Tongue (tissue), 2 donors: ENCODE measurements around the gene FLNB. TPM values are rescaled to one million over a fixed set of nuclear protein-coding genes. Genes with fewer than 3 reads are reported as not detected.
A peak's percentile ranks its signal among the peaks of the same experiment; 100 is the strongest.

Source experiments
- DNase-seq: peaks from one replicate; pipeline ENCODE4 v3.0.0-alpha.2; 2015
- total RNA-seq: library from RNA; depleted of rRNA; stranded (reverse); fragments of >200 nt; gene quantifications from one replicate; pipeline ENCODE4 v1.2.3, GENCODE V29; 2014

Gene FLNB
- total RNA-seq, 1 donor from 2014 or later = 82.6 TPM

DNA sequence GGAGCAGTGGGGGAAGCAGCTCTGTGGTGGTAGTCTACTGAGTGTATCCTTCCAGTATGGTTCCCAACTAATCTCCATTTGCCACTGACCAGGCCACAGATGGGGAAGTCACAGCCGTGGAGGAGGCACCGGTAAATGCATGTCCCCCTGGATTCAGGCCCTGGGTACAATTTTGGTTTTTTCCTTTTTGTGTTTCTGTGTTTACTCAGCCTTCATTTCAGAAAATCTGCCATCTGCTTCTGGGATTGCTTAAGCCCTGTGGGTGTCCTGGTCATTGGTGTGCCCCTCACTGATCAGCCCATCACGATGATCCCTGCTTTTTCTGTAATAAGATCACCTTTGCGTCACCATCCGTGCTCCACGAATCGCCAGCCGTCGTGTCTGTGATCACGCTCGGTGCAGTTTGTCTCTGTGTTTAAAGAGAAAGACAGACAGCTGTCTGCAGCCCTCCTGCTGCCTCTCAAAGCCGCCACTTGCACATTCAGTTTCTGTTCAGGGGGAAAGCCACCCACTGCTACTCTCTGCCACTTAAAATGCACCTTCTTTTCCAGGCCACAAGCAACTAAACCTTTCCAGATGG is 133.6 kb downstream of the FLNB start:
- DNase-seq = no peak

- no peak for DNase-seq
Measured at GRCh38 chr3:58143417-58144055, 135.3 kb downstream of the FLNB start.

DNA sequence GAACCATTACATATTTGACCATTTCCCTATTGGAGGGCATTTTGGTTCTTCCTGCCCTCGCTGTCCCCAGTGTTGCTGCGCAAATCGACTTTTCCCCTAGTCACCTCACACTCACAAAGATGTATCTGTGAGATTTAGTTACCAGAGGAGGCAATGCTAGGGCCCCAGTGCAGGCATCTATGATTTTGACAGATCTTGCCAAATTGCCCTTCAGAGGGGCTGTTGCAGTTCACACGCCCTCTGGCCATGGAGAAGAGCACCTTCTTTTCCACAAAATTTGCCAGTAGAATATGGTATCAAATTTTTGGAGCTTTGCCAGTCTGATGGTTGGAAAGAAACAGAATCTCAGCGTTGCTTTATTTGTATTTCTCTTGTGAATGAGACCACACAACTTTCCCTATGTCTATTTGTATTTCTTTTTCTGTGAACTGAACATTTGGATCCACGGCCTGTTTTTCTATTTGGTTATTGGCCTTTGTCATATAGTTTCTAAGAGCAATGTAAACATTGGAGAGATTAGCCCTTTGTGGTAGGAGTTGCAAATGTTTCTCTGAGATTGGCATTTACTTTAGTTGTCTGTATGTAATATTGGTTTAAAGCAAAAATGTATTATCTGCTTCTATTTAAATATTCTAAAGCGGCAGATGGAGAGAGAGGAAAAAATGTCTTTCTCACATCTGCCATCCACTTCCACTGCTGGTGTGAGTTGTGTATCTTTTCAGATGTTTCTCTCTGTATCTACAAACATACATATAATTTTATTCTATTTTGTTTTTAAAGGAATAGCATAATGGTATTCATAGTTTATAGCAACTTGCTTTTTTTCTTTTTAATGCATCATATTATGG is 136.5 kb downstream of the FLNB start:
- DNase-seq = no peak

DNA sequence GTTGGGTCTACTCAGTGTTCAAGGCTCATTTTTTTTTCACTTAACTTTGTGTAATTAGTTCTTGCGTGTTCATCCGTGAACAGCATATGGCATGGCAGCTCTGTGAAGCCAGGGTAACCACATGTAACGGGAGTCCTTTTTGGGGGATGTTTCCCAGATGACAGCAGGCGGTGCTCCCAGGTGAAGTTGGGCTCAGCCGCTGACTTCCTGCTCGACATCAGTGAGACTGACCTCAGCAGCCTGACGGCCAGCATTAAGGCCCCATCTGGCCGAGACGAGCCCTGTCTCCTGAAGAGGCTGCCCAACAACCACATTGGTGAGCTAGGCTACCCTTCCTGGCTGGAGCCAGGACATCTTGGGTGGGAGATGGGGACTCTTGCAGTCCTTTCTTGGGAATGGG is 139.8 kb downstream of the FLNB start:
- DNase-seq = no peak

DNA sequence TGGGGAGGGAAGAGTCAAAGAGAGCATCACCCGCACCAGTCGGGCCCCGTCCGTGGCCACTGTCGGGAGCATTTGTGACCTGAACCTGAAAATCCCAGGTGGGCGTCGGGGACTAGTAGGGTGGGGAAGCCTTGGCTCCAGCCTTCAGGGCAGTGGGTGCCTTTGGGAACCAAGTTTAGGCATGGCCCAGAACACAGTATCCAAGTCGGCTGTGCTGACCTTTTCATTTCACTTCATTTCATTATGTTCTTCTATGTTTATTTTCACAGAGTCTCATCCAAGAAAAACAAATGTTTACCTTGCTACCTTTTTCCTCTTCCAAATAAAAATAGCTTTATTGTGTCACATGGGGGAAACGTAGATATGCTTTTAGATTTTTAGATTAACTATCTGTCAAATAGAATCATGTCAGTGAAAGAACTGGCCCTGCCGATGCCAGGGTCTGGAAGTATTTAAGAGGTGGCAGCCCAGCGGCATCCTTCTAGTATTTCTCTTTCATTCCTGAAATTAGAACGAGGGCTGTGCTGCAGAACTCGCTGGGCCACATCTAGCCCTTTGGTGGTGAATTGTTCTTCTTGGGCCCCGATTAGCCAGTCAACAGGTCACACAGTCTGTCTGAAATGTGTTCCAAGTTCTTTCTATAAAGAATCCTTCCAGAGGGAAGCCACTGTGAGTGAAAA is 142.0 kb downstream of the FLNB start:
- DNase-seq = no peak

DNA sequence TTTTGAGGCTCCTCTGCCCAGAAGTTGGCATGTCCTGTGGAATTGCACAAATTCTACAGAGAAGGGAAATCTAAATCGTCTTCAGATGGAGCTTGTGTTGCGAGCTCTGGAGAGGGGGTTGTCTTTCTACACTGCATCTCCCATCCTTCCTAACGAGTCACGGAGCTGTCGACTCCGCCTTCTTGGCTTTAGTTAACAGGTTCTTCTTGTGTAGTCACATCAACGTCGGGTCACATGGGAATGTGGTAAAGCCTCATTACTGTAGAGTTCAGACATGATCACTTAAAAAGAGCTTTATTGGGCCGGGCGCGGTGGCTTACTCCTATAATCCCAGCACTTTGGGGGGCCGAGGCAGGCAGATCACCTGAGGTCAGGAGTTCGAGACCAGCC is 142.6 kb downstream of the FLNB start:
- peak; percentile 24 for DNase-seq

- peak; percentile 64 for DNase-seq
Measured at GRCh38 chr3:58151637-58152036, 143.4 kb downstream of the FLNB start.

- no peak for DNase-seq
Measured at GRCh38 chr3:58152225-58153015, 144.2 kb downstream of the FLNB start.

- no peak for DNase-seq
Measured at GRCh38 chr3:58153371-58153770, 145.1 kb downstream of the FLNB start.

- DNase-seq = no peak
Measured at GRCh38 chr3:58154626-58155449, 146.6 kb downstream of the FLNB start.

DNA sequence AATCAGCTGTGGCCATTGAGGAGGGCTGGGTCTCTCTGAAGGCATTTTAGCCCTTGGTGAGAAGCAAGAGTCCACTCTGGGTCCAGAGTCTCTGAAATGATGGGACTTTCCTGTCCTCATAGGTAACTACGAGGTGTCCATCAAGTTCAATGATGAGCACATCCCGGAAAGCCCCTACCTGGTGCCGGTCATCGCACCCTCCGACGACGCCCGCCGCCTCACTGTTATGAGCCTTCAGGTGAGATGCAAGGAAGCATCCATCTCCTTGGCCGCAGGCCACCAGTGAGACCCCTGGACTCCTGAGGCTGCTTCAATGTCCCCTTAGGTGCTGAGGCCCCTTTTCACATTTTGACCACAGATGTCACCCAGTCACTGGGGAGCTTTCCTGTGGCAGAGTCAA is 147.6 kb downstream of the FLNB start:
- DNase-seq = no peak

GRCh38 chr3:58157700-58158099 is 149.5 kb downstream of the FLNB start:
- DNase-seq = no peak

DNA sequence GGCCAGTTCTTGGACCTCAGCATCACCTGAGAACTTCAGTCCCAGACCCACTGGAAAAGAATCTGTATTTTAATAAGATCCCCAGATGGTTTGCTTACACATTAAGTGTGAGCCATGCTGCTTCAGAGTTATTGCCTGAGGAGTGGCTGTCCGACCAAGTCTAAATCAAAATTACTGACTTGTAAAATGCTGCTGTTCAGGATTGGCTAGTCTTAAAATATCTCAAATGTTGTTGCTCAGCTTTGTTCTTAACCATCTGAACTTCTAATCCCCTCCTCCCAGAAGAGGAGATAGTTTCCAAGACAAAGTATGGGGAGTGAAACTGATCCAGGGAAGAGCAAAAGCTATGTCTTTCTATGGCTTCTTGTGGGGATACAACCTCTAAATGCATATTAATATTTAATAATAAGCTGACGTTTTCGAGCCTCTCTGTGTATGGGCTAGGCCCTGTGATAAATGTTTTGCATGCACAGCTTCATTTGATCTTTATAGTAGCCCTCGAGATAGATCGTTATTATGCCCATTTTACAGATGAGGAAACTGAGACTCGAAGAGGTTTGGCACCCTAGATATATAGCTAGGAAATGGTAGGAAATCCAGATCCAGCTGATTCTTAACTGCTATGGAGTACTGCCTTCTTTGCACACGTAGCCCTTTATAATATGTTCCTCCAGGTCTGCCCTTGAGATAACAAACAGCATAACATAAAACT is 150.4 kb downstream of the FLNB start:
- DNase-seq = no peak

DNA sequence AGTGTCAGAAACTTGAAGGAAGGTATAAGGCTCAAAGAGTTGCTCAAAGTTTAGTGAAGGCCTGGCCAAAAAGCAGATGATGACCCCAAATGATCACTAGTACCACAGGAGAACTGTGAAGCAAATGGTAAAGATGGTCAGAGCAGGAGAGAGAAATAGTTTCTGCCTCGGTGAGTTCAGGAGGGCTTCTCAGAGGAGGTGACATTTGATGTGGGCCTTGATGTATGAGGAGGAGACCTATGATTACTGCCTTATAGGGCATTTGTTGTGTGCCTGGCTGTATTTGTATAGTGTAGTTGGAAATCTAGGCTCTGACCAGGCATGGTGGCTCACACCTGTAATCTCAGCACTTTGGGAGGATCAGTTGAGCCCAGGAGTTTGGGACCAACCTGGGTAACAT is 152.2 kb downstream of the FLNB start:
- no peak for DNase-seq

DNA sequence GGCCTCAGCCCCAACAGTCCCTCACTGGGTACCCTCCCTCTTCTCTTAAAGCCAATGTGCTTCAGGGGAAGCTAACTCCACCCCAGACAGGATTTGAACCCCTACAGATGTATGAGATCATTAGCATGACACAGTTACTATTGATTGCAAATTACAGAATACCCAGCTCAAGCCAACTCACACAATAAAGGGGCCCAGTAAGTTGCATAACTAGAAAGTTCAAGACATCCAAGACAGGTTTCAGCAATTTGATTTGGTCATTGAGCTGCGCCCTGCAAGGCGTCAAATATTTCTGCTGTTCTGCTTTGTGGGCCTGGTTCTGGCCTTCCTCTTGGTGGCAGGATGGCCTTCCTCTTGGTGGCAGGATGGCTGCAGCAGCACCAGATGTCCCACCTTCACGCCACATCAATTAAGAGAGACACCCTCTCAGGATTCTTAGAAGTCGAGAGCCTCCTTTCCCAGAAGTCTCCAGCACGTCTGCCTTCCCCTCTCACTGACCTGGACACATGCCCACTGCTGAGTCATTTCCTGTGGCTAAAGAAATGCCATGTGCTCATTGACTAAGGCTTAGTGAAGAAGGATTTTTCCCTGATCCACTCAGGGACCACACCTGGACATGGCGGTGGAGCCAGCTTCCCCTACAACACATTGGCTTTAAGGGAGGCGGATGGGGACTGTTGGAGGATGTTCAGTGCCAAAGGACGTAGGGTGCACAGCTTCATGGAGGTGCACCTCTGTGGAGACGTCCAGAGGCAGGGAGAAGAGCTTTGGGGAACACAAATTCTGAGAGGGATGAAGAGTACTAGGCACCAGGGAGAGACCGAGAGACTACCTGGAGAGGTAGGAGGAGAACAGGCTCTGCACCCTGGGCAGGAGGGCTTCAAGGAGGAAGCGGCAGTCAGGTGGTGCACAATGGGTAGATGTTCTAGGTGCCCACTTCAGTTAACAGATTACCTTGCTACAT is 153.5 kb downstream of the FLNB start:
- peak; percentile 51 for DNase-seq

- no peak for DNase-seq
Measured at GRCh38 chr3:58163234-58163633, 155.0 kb downstream of the FLNB start.

GRCh38 chr3:58164199-58164879 is 156.1 kb downstream of the FLNB start:
- peak; percentile 72 for DNase-seq
